BJ (cell line): Measurements from ENCODE around the gene NDUFS1. TPM values are rescaled to one million over a fixed set of nuclear protein-coding genes. Genes with fewer than 3 reads are reported as not detected.

Source experiments
- CTCF ChIA-PET: fragments of 350-600 bp; formaldehyde crosslinking; extraction: SDS; loops from one replicate; lab custom pipeline; 2021; ENCODE audit warnings: antibody characterized with exemption, inconsistent platforms; lab: Yijun Ruan, JAX
- POLR2A ChIA-PET: fragments of 300-600 bp; sonication (Branson Sonifier 250); formaldehyde crosslinking; extraction: SDS; loops from one replicate; lab custom pipeline; 2021; ENCODE audit warnings: antibody characterized with exemption; lab: Charles Lee
- DNase-seq: peaks from one replicate; pipeline ENCODE4 v3.0.0-alpha.2; 2011; ENCODE audit warnings: low read depth
- H3K27me3 ChIP-seq: 2 replicates; pipeline ENCODE4 v1.6.0; 2011; ENCODE audit warnings: low read length; ENCODE audit not compliant: control insufficient read depth, insufficient read depth
- H3K36me3 ChIP-seq: 2 replicates; pipeline ENCODE4 v1.5.1; 2011; ENCODE audit warnings: low read length; ENCODE audit not compliant: control insufficient read depth, insufficient read depth
- H3K4me3 ChIP-seq: 2 replicates; pipeline ENCODE4 v1.5.1; 2011; ENCODE audit warnings: low read depth, mild to moderate bottlenecking, control low read depth, low read length
- CTCF ChIP-seq: IDR thresholded peaks from 2 replicates; pipeline ENCODE4 v1.5.1; 2011; ENCODE audit warnings: low read depth, mild to moderate bottlenecking, control low read depth, inconsistent platforms, low read length, moderate library complexity; ENCODE audit not compliant: insufficient read depth
- polyA plus RNA-seq: library from polyadenylated mRNA; depleted of rRNA; stranded (reverse); fragments of >200 nt; gene quantifications from 2 replicates; pipeline ENCODE4 v1.2.3, GENCODE V29; 2011

The NDUFS1 gene
- polyA plus RNA-seq, 1 experiment = 79.9 TPM

- ChIA-PET POLR2A (no interaction called here), CTCF (interaction anchor here (0.5 to 1.3 kb wide), 3 partner anchors 14 to 38 kb away, joined by 3 to 4 read pairs (median 4); no protein-coding TSS in a partner anchor)
- Histone ChIP-seq H3K27me3 (no peaks in the 10 kb centered on the region), H3K4me3 (no peak overlapping the region), H3K36me3 (no peaks in the 10 kb centered on the region)
- DNase-seq = no peak
- no peak for TF ChIP-seq CTCF
These were observed 43.2 kb upstream of the NDUFS1 start for GRCh38 chr2:206202446-206202845.

GRCh38 chr2:206201075-206201848 is 42.0 kb upstream of the NDUFS1 start:
- Histone ChIP-seq H3K27me3 (no peaks in the 10 kb centered on the region), H3K36me3 (no peaks in the 10 kb centered on the region), H3K4me3 (no peak overlapping the region)
- no peak for TF ChIP-seq CTCF
- ChIA-PET CTCF (interaction anchor here (1.3 kb wide), 1 partner anchor 37 kb away, joined by 4 read pairs; no protein-coding TSS in a partner anchor), POLR2A (no interaction called here)
- no peak for DNase-seq

- ChIA-PET POLR2A (no interaction called here), CTCF (interaction anchor here (1.2 kb wide), 1 partner anchor 10 kb away, joined by 4 read pairs; no protein-coding TSS in a partner anchor)
- Histone ChIP-seq H3K4me3 (no peak overlapping the region), H3K27me3 (no peaks in the 10 kb centered on the region), H3K36me3 (no peaks in the 10 kb centered on the region)
- DNase-seq = peak; percentile 31
- no peak for TF ChIP-seq CTCF
These were observed 39.4 kb upstream of the NDUFS1 start for GRCh38 chr2:206198677-206199076.

GRCh38 chr2:206193671-206194357 is 34.6 kb upstream of the NDUFS1 start:
- POLR2A ChIA-PET = no interaction called here
- no peak for TF ChIP-seq CTCF
- Histone ChIP-seq H3K4me3 (no peak overlapping the region), H3K27me3 (no peaks in the 10 kb centered on the region), H3K36me3 (no peaks in the 10 kb centered on the region)
- no peak for DNase-seq
- CTCF ChIA-PET = interaction anchor here (0.6 kb wide), 1 partner anchor 13 kb away, joined by 3 read pairs; no protein-coding TSS in a partner anchor

- CTCF ChIA-PET = no interaction called here
- Histone ChIP-seq H3K36me3 (no peaks in the 10 kb centered on the region), H3K27me3 (no peaks in the 10 kb centered on the region), H3K4me3 (no peak overlapping the region)
- POLR2A ChIA-PET = no interaction called here
- DNase-seq = no peak
- no peak for TF ChIP-seq CTCF
These were observed 32.9 kb upstream of the NDUFS1 start for GRCh38 chr2:206192157-206192556.
